Loucy (cell line): ENCODE measurements around the gene SYNPR.

ENCODE experiments used
- H2AFZ ChIP-seq: fragments of 200-600 bp; sonication (generic); 2 replicates; pipeline ENCODE4 v1.6.0; 2016; ENCODE audit warnings: antibody characterized with exemption, mild to moderate bottlenecking, low read length, moderate library complexity
- H3F3A ChIP-seq: fragments of 200-600 bp; 2 replicates; pipeline ENCODE4 v1.6.0; 2016; ENCODE audit warnings: antibody characterized with exemption, low read depth, mild to moderate bottlenecking
- H3K27me3 ChIP-seq: fragments of 200-600 bp; sonication (generic); 2 replicates; pipeline ENCODE4 v1.6.1; 2014; ENCODE audit warnings: low read length, mild to moderate bottlenecking; ENCODE audit not compliant: insufficient read depth, poor library complexity, severe bottlenecking
- H3K36me3 ChIP-seq: fragments of 200-600 bp; sonication (generic); 2 replicates; pipeline ENCODE4 v1.6.1; 2016; ENCODE audit warnings: low read length; ENCODE audit not compliant: insufficient read depth
- H3K4me1 ChIP-seq: fragments of 200-600 bp; sonication (generic); 2 replicates; pipeline ENCODE4 v1.5.1; 2014; ENCODE audit warnings: low read length, mild to moderate bottlenecking; ENCODE audit not compliant: insufficient read depth, poor library complexity, severe bottlenecking
- H3K4me2 ChIP-seq: fragments of 200-600 bp; sonication (generic); 2 replicates; pipeline ENCODE4 v1.6.0; 2014; ENCODE audit warnings: antibody characterized with exemption, low read length, low read depth, mild to moderate bottlenecking; ENCODE audit not compliant: poor library complexity, severe bottlenecking
- H3K4me3 ChIP-seq: fragments of 200-600 bp; sonication (generic); 2 replicates; pipeline ENCODE4 v1.5.1; 2014; ENCODE audit warnings: low read length, mild to moderate bottlenecking, mixed read lengths; ENCODE audit not compliant: poor library complexity, severe bottlenecking
- H3K79me2 ChIP-seq: fragments of 200-600 bp; sonication (generic); 2 replicates; pipeline ENCODE4 v1.6.1; 2014; ENCODE audit warnings: low read length; ENCODE audit not compliant: insufficient read depth
- H3K9ac ChIP-seq: fragments of 200-600 bp; sonication (generic); 2 replicates; pipeline ENCODE4 v1.6.0; 2014; ENCODE audit warnings: mild to moderate bottlenecking, low read depth, low read length, moderate library complexity; ENCODE audit not compliant: poor library complexity, severe bottlenecking
- H3K9me2 ChIP-seq: fragments of 200-600 bp; sonication (generic); replicated peaks from 2 replicates; pipeline ENCODE4 v1.6.1; 2016; ENCODE audit warnings: low read depth, low read length, mixed read lengths
- H3K9me3 ChIP-seq: fragments of 200-600 bp; sonication (generic); 2 replicates; pipeline ENCODE4 v1.6.1; 2014; ENCODE audit warnings: mild to moderate bottlenecking, antibody characterized with exemption, low read length, low read depth; ENCODE audit not compliant: insufficient read depth
- H4K20me1 ChIP-seq: fragments of 200-600 bp; sonication (generic); 2 replicates; pipeline ENCODE4 v1.6.0; 2014; ENCODE audit warnings: antibody characterized with exemption, low read length, mild to moderate bottlenecking; ENCODE audit not compliant: insufficient read depth, poor library complexity, severe bottlenecking
- CTCF ChIP-seq: fragments of 200-600 bp; sonication (generic); conservative IDR thresholded peaks from 2 replicates; pipeline ENCODE4 v1.5.1; 2014; ENCODE audit warnings: mild to moderate bottlenecking, antibody characterized with exemption, low read length
- EZH2phosphoT487 ChIP-seq: fragments of 200-600 bp; IDR thresholded peaks from 2 replicates; pipeline ENCODE4 v1.6.1; 2018; ENCODE audit warnings: antibody characterized with exemption, mild to moderate bottlenecking, moderate library complexity, borderline replicate concordance

SYNPR gene

GRCh38 chr3:63450634-63451363, 172.7 kb downstream of the SYNPR start:
- Histone ChIP-seq H3F3A (no peaks in the 10 kb centered on the region), H3K9me2 (no peaks in the 10 kb centered on the region), H3K4me3 (no peak overlapping the region), H3K36me3 (no peaks in the 10 kb centered on the region), H3K27me3 (no peaks in the 10 kb centered on the region), H3K79me2 (no peaks in the 10 kb centered on the region), H3K4me1 (no peaks in the 10 kb centered on the region), H3K4me2 (no peak overlapping the region), H3K9ac (no peak overlapping the region), H3K9me3 (no peaks in the 10 kb centered on the region), H2AFZ (no peak overlapping the region), H4K20me1 (no peaks in the 10 kb centered on the region)
- TF ChIP-seq CTCF (no peak), EZH2phosphoT487 (no peak)

- H3K27me3 ChIP-seq: no peaks in the 10 kb centered on the region
- H3K4me2 ChIP-seq: no peak overlapping the region
These were observed 178.8 kb downstream of the SYNPR start for GRCh38 chr3:63456901-63457300.

GRCh38 chr3:63458405-63458804, 180.3 kb downstream of the SYNPR start:
- Histone ChIP-seq H2AFZ (no peak overlapping the region), H3K9ac (no peak overlapping the region), H3K27me3 (no peaks in the 10 kb centered on the region), H3F3A (no peaks in the 10 kb centered on the region), H3K36me3 (no peaks in the 10 kb centered on the region), H3K4me3 (no peak overlapping the region), H3K4me1 (no peaks in the 10 kb centered on the region), H3K9me3 (no peaks in the 10 kb centered on the region), H3K9me2 (no peaks in the 10 kb centered on the region), H4K20me1 (no peaks in the 10 kb centered on the region), H3K79me2 (no peaks in the 10 kb centered on the region), H3K4me2 (no peak overlapping the region)
- TF ChIP-seq EZH2phosphoT487 (no peak), CTCF (no peak)

More at GRCh38 chr3:63456901-63457300, 178.8 kb downstream of the SYNPR start:
- Histone ChIP-seq H4K20me1 (no peaks in the 10 kb centered on the region), H2AFZ (no peak overlapping the region), H3K36me3 (no peaks in the 10 kb centered on the region), H3K9me2 (no peaks in the 10 kb centered on the region), H3F3A (no peaks in the 10 kb centered on the region), H3K9me3 (no peaks in the 10 kb centered on the region), H3K9ac (no peak overlapping the region), H3K79me2 (no peaks in the 10 kb centered on the region), H3K4me3 (no peak overlapping the region), H3K4me1 (no peaks in the 10 kb centered on the region)
- TF ChIP-seq CTCF: no peak
